SH-SY5Y (cell line): ENCODE measurements around the gene GABARAPL2.

Experiments
- GATA2 ChIP-seq: IDR thresholded peaks from 2 replicates; pipeline ENCODE4 v1.6.1; 2011; ENCODE audit warnings: mild to moderate bottlenecking, low read depth, low read length
- GATA3 ChIP-seq: IDR thresholded peaks from 2 replicates; pipeline ENCODE4 v1.6.1; 2011; ENCODE audit warnings: low read depth, mild to moderate bottlenecking, low read length, moderate library complexity

GRCh38 chr16:75556431-75556950, 9.7 kb upstream of the GABARAPL2 start:
- TF ChIP-seq GATA3: no peak
- TF ChIP-seq GATA2: no peak
